ENCODE data around the gene CUL9.

CUL9 gene

GRCh38 chr6:43273707-43274106, 91.7 kb downstream of the CUL9 start:
- no peak for DNase-seq

All from right kidney (tissue), 1 donor.